ENCODE data around the gene GTF2IRD2. TPM values are rescaled to one million over a fixed set of nuclear protein-coding genes. Genes with fewer than 3 reads are reported as not detected.
"Not testable (repeated sequence)": the region's sequence is repeated elsewhere in the genome, so short reads cannot be mapped to it uniquely, and the experiment has no call there.

The GTF2IRD2 gene
- polyA plus RNA-seq, 4 donors, result 2.2 to 22.0 (median 12.1) TPM

GRCh38 chr7:74756673-74757072 is 94.7 kb downstream of the GTF2IRD2 start:
- H3K9me3 ChIP-seq (ENCODE audit: control insufficient read depth in 2 of 2, insufficient read depth in 1 of 2, low read depth in 1 of 2, low read length in 1 of 2); H3K27me3 ChIP-seq (ENCODE audit: control insufficient read depth in 3 of 3, insufficient read depth in 3 of 3, low read length in 3 of 3); DNase-seq; H3K4me3 ChIP-seq (ENCODE audit: low read depth in 1 of 3, low read length in 3 of 3); H3K36me3 ChIP-seq (ENCODE audit: control insufficient read depth in 3 of 3, insufficient read depth in 2 of 3, low read depth in 1 of 3, low read length in 3 of 3); H3K27ac ChIP-seq (ENCODE audit: low read depth in 1 of 3, low read length in 2 of 3); FAIRE-seq; H3K4me1 ChIP-seq (ENCODE audit: control insufficient read depth in 3 of 3, insufficient read depth in 2 of 3, low read depth in 1 of 3, low read length in 2 of 3): not testable (repeated sequence)
- no CpG with 5 or more reads among the region's 5 CpGs for WGBS, 3 donors

DNA sequence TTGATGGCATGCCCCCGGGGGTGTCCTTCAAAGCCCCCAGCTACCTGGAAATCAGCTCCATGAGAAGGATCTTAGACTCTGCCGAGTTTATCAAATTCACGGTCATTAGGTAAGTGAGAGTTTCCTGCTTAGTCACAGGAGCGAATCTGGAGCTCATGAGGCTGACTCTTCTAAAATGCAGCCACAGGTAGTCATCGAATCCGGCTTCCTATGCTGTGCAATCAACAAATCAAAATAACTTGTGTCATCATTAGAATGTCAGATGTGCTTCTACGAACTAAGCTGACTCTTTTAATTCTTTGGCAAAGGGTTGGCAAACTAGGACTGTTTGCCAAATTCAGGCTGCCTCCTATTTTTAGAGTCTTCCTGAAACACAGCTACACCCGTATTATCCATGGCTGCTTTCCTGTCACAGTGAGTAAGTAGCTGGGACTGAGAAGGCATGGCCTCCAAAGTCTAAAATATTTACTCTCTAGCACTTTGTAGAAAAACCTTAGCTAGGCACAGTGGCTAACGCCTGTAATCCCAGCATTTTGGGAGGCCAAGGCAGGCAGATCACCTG is 97.4 kb downstream of the GTF2IRD2 start:
- H3K4me1 ChIP-seq (ENCODE audit: control insufficient read depth in 3 of 3, insufficient read depth in 2 of 3, low read depth in 1 of 3, low read length in 2 of 3); FAIRE-seq: not testable (repeated sequence)

More for the DNA sequence above, 97.4 kb downstream of the GTF2IRD2 start:
- not testable (repeated sequence) for H3K27me3 ChIP-seq (ENCODE audit: control insufficient read depth in 3 of 3, insufficient read depth in 3 of 3, low read length in 3 of 3); DNase-seq; H3K36me3 ChIP-seq (ENCODE audit: control insufficient read depth in 3 of 3, insufficient read depth in 2 of 3, low read depth in 1 of 3, low read length in 3 of 3); H3K27ac ChIP-seq (ENCODE audit: low read depth in 1 of 3, low read length in 2 of 3); H3K9me3 ChIP-seq (ENCODE audit: control insufficient read depth in 2 of 2, insufficient read depth in 1 of 2, low read depth in 1 of 2, low read length in 1 of 2); H3K4me3 ChIP-seq (ENCODE audit: low read depth in 1 of 3, low read length in 3 of 3)
- WGBS, 3 donors, result no CpG with 5 or more reads among the region's 9 CpGs

Other genes starting within 250 kb of the GTF2IRD2 start
- 100 to 1,000 TPM in 1 of 4 donors, 10 to 100 TPM in 3; 21.6 to 165 (median 29.8) TPM for gene GTF2I, start 193.9 kb downstream of the GTF2IRD2 start, polyA plus RNA-seq
- gene NCF1, start 77.6 kb downstream of the GTF2IRD2 start, polyA plus RNA-seq, result 10 to 100 TPM in 1 of 4 donors, 1 to 10 TPM in 2, under 1 TPM in 1; 0.89 to 13.5 (median 5.3) TPM
- gene CASTOR2, start 113.1 kb upstream of the GTF2IRD2 start, polyA plus RNA-seq, result 1 to 10 TPM in 3 of 4 donors, under 1 TPM in 1; 0.67 to 4.5 (median 1.6) TPM
- 10 to 100 TPM; 24.0 to 45.1 (median 29.2) TPM for gene RCC1L, start 222.2 kb upstream of the GTF2IRD2 start, polyA plus RNA-seq
- gene GTF2IRD2B, start 241.0 kb upstream of the GTF2IRD2 start, polyA plus RNA-seq, result 10 to 100 TPM in 3 of 4 donors, 1 to 10 TPM in 1; 5.1 to 38.6 (median 10.4) TPM

Measured in small intestine (tissue), 7 donors.